Smooth muscle cell (in vitro differentiated cells): Measurements from ENCODE around the gene PIK3C2G. TPM values are rescaled to one million over a fixed set of nuclear protein-coding genes. Genes with fewer than 3 reads are reported as not detected.

Experiments
- DNase-seq: peaks from one replicate; lab custom pipeline; 2025; ENCODE audit not compliant: unreplicated experiment; lab: John Stamatoyannopoulos, UW
- H2AFZ ChIP-seq: fragments of 200-600 bp; sonication (generic); 2 replicates; pipeline ENCODE4 v1.6.0; 2016; ENCODE audit warnings: antibody characterized with exemption, low read depth, mild to moderate bottlenecking
- H3F3A ChIP-seq: fragments of 200-600 bp; sonication (generic); 2 replicates; pipeline ENCODE4 v1.6.0; 2017; ENCODE audit warnings: antibody characterized with exemption, low read depth
- H3K27ac ChIP-seq: fragments of 200-600 bp; sonication (generic); 2 replicates; pipeline ENCODE4 v1.5.1; 2016; ENCODE audit warnings: low read depth, mild to moderate bottlenecking
- H3K27me3 ChIP-seq: fragments of 200-600 bp; sonication (generic); 2 replicates; pipeline ENCODE4 v1.6.1; 2016; ENCODE audit warnings: low read depth, mild to moderate bottlenecking
- H3K36me3 ChIP-seq: fragments of 200-600 bp; sonication (generic); 2 replicates; pipeline ENCODE4 v1.5.1; 2016; ENCODE audit warnings: low read depth
- H3K4me1 ChIP-seq: fragments of 200-600 bp; sonication (generic); 2 replicates; pipeline ENCODE4 v1.5.1; 2016; ENCODE audit warnings: low read depth
- H3K4me2 ChIP-seq: fragments of 200-600 bp; sonication (generic); 2 replicates; pipeline ENCODE4 v1.6.0; 2016; ENCODE audit warnings: mild to moderate bottlenecking
- H3K4me3 ChIP-seq: fragments of 200-600 bp; sonication (generic); 2 replicates; pipeline ENCODE4 v1.5.1; 2016; ENCODE audit warnings: mild to moderate bottlenecking
- H3K79me2 ChIP-seq: fragments of 200-600 bp; sonication (generic); 2 replicates; pipeline ENCODE4 v1.6.0; 2016; ENCODE audit warnings: low read depth, mild to moderate bottlenecking
- H3K9ac ChIP-seq: fragments of 200-600 bp; sonication (generic); 2 replicates; pipeline ENCODE4 v1.6.0; 2016; ENCODE audit warnings: low read depth
- H3K9me3 ChIP-seq: fragments of 200-600 bp; sonication (generic); replicated peaks from 2 replicates; pipeline ENCODE4 v1.5.1; 2016; ENCODE audit warnings: low read depth
- H4K20me1 ChIP-seq: fragments of 200-600 bp; sonication (generic); 2 replicates; pipeline ENCODE4 v1.6.0; 2016; ENCODE audit warnings: low read depth
- CTCF ChIP-seq: fragments of 200-600 bp; sonication (generic); IDR thresholded peaks from 2 replicates; pipeline ENCODE4 v1.5.1; 2017; ENCODE audit warnings: borderline replicate concordance, mild to moderate bottlenecking, antibody characterized with exemption; ENCODE audit not compliant: insufficient read depth, poor library complexity, severe bottlenecking
- WGBS: methylation state at CpG from one replicate; pipeline ENCODE4 v1.1.7; 2016; ENCODE audit warnings: low lambda C conversion rate; 5-methylcytosine and 5-hydroxymethylcytosine counted together
- polyA plus RNA-seq: library from polyadenylated mRNA; unstranded; fragments of >200 nt; fragmentation: Nextera tagmentation; extraction: Ambion mirVana; gene quantifications from 2 replicates; pipeline ENCODE4 v1.2.1, GENCODE V29; 2016
- total RNA-seq: library from RNA; depleted of rRNA; stranded (reverse); fragments of >200 nt; gene quantifications from 2 replicates; pipeline ENCODE4 v1.2.3, GENCODE V29; 2014

Gene PIK3C2G
- total and polyA plus RNA-seq, 2 experiments from 2014 or later, result 0.63 TPM; not detected in 1

- H3K27ac ChIP-seq, result no peak overlapping the region
- H3K27me3 ChIP-seq, result no peaks in the 10 kb centered on the region
- DNase-seq, result no peak
- H3K36me3 ChIP-seq, result no peaks in the 10 kb centered on the region
- H3K9ac ChIP-seq, result no peak overlapping the region
- TF ChIP-seq CTCF, result no peak
- no peaks in the 10 kb centered on the region for H3F3A ChIP-seq
- no peaks in the 10 kb centered on the region for H3K4me1 ChIP-seq
- no peaks in the 10 kb centered on the region for H3K79me2 ChIP-seq
- H2AFZ ChIP-seq, result no peak overlapping the region
- no peaks in the 10 kb centered on the region for H3K9me3 ChIP-seq
- no peaks in the 10 kb centered on the region for H4K20me1 ChIP-seq
- H3K4me2 ChIP-seq, result no peak overlapping the region
- no peak overlapping the region for H3K4me3 ChIP-seq
Observed at GRCh38 chr12:18620986-18621385, 359.7 kb downstream of the PIK3C2G start.

- Histone ChIP-seq H3K79me2 (no peaks in the 10 kb centered on the region), H3K27ac (no peak overlapping the region), H3K9ac (no peak overlapping the region), H3K36me3 (no peaks in the 10 kb centered on the region), H3K4me2 (no peak overlapping the region), H3F3A (no peaks in the 10 kb centered on the region), H3K4me1 (no peaks in the 10 kb centered on the region), H3K27me3 (no peaks in the 10 kb centered on the region), H2AFZ (no peak overlapping the region), H3K9me3 (peaks cover 6% of the 10 kb centered on the region), H3K4me3 (no peak overlapping the region), H4K20me1 (no peaks in the 10 kb centered on the region)
- 90% methylated on average over 2 of the region's 2 CpGs for WGBS
- DNase-seq, result no peak
- no peak for TF ChIP-seq CTCF
Observed at GRCh38 chr12:18629445-18629844, 368.1 kb downstream of the PIK3C2G start.

GRCh38 chr12:18629916-18630315, 368.6 kb downstream of the PIK3C2G start:
- H3K27me3 ChIP-seq, result no peaks in the 10 kb centered on the region
- no peak overlapping the region for H3K9ac ChIP-seq
- H4K20me1 ChIP-seq, result no peaks in the 10 kb centered on the region
- no peaks in the 10 kb centered on the region for H3K4me1 ChIP-seq
- no peak overlapping the region for H3K4me3 ChIP-seq
- H3F3A ChIP-seq, result no peaks in the 10 kb centered on the region
- H3K9me3 ChIP-seq, result peaks cover 6% of the 10 kb centered on the region
- no peak for TF ChIP-seq CTCF
- no peaks in the 10 kb centered on the region for H3K79me2 ChIP-seq
- H2AFZ ChIP-seq, result no peak overlapping the region
- WGBS, result 70% methylated on average over 1 of the region's 1 CpG
- no peak overlapping the region for H3K4me2 ChIP-seq
- no peak for DNase-seq
- no peaks in the 10 kb centered on the region for H3K36me3 ChIP-seq
- H3K27ac ChIP-seq, result no peak overlapping the region

GRCh38 chr12:18631339-18631738, 370.0 kb downstream of the PIK3C2G start:
- Histone ChIP-seq H3K9ac (no peak overlapping the region), H3K4me1 (no peaks in the 10 kb centered on the region), H2AFZ (no peak overlapping the region), H3K36me3 (no peaks in the 10 kb centered on the region), H3K27me3 (no peaks in the 10 kb centered on the region), H3K4me3 (no peak overlapping the region), H3K27ac (no peak overlapping the region), H4K20me1 (no peaks in the 10 kb centered on the region), H3K4me2 (no peak overlapping the region), H3K9me3 (peaks cover 6% of the 10 kb centered on the region), H3F3A (no peaks in the 10 kb centered on the region), H3K79me2 (no peaks in the 10 kb centered on the region)
- no peak for TF ChIP-seq CTCF
- DNase-seq, result no peak
- WGBS, result 91% methylated on average over 5 of the region's 5 CpGs
